Transverse colon (tissue), 3 donors: ENCODE data around the gene ABTB2.

ENCODE experiments used
- CTCF ChIP-seq, 5 experiments: fragments of 200-600 bp in 3 of 5; fragments of 450-650 bp in 2 of 5; sonication (generic) in 3 of 5; IDR thresholded peaks; 1 replicate in 2 of 5; 2 replicates in 3 of 5; pipeline ENCODE4 v1.5.1; 2016 to 2017; ENCODE audit warnings: antibody characterized with exemption in 5 of 5, inconsistent platforms in 3 of 5, mild to moderate bottlenecking in 2 of 5, moderate library complexity in 1 of 5
- EP300 ChIP-seq: sonication (generic); formaldehyde crosslinking; IDR thresholded peaks from one replicate; pipeline ENCODE4 v1.6.1; 2017; ENCODE audit warnings: antibody characterized with exemption, low read depth

GRCh38 chr11:34278175-34278574 lies 79.6 kb downstream of the ABTB2 start:
- TF ChIP-seq EP300, result no peak
- no peak for TF ChIP-seq CTCF (IDR thresholded peaks at IDR 0.05)
